Effector memory CD4-positive, alpha-beta T cell (primary cell): ENCODE measurements around the gene SNRPD2.

Experiments
- DNase-seq, 3 donors: peaks; one replicate each; pipeline ENCODE4 v3.0.0-alpha.2; 2020
- H3K27ac ChIP-seq: 2 replicates; pipeline ENCODE4 v1.7.0; 2013; ENCODE audit warnings: mild to moderate bottlenecking, low read length, moderate library complexity; ENCODE audit not compliant: insufficient read depth, poor library complexity, severe bottlenecking
- H3K27me3 ChIP-seq: replicated peaks from 2 replicates; pipeline ENCODE4 v1.7.0; 2013; ENCODE audit warnings: mild to moderate bottlenecking, low read length; ENCODE audit not compliant: insufficient read depth, control insufficient read depth, poor library complexity, severe bottlenecking
- H3K36me3 ChIP-seq: 2 replicates; pipeline ENCODE4 v1.7.0; 2013; ENCODE audit warnings: mild to moderate bottlenecking, low read length, moderate library complexity; ENCODE audit not compliant: control insufficient read depth, insufficient read depth
- H3K4me1 ChIP-seq: 2 replicates; pipeline ENCODE4 v1.7.0; 2013; ENCODE audit warnings: low read length, mild to moderate bottlenecking; ENCODE audit not compliant: control insufficient read depth, insufficient read depth, poor library complexity, severe bottlenecking
- H3K4me3 ChIP-seq: 2 replicates; pipeline ENCODE4 v1.7.0; 2013; ENCODE audit warnings: low read length, low read depth, mild to moderate bottlenecking; ENCODE audit not compliant: insufficient read depth, poor library complexity, severe bottlenecking
- H3K9me3 ChIP-seq: 2 replicates; pipeline ENCODE4 v1.7.0; 2013; ENCODE audit warnings: mild to moderate bottlenecking, low read length, moderate library complexity; ENCODE audit not compliant: control insufficient read depth

SNRPD2 gene

GRCh38 chr19:45676851-45677263, 14.9 kb downstream of the SNRPD2 start:
- H3K4me3 ChIP-seq, result peak overlapping the region; percentile 52
- H3K27ac ChIP-seq, result no peak overlapping the region
- H3K4me1 ChIP-seq, result peaks cover 13% of the 10 kb centered on the region
- H3K9me3 ChIP-seq, result no peaks in the 10 kb centered on the region
- no peaks in the 10 kb centered on the region for H3K27me3 ChIP-seq
- H3K36me3 ChIP-seq, result no peaks in the 10 kb centered on the region
- DNase-seq, result peak; percentile 17 to 41 (median 20)

GRCh38 chr19:45674946-45675345, 16.8 kb downstream of the SNRPD2 start:
- Histone ChIP-seq H3K9me3 (no peaks in the 10 kb centered on the region), H3K4me1 (peaks cover 15% of the 10 kb centered on the region), H3K27ac (no peak overlapping the region), H3K27me3 (peaks cover 14% of the 10 kb centered on the region), H3K4me3 (no peak overlapping the region), H3K36me3 (no peaks in the 10 kb centered on the region)
- no peak for DNase-seq

- H3K27ac ChIP-seq, result no peak overlapping the region
Measured at GRCh38 chr19:45670670-45671453, 20.9 kb downstream of the SNRPD2 start.

GRCh38 chr19:45668342-45668871, 23.3 kb downstream of the SNRPD2 start:
- Histone ChIP-seq H3K9me3 (no peaks in the 10 kb centered on the region), H3K27ac (no peak overlapping the region), H3K4me1 (peaks cover 26% of the 10 kb centered on the region), H3K27me3 (peaks cover 25% of the 10 kb centered on the region), H3K36me3 (no peaks in the 10 kb centered on the region), H3K4me3 (peak overlapping the region; percentile 56)
- peak in 1 of 3 donors; percentile 15 for DNase-seq

More at GRCh38 chr19:45670670-45671453, 20.9 kb downstream of the SNRPD2 start:
- H3K27me3 ChIP-seq, result peaks cover 25% of the 10 kb centered on the region
- no peaks in the 10 kb centered on the region for H3K36me3 ChIP-seq
- H3K9me3 ChIP-seq, result no peaks in the 10 kb centered on the region
- H3K4me1 ChIP-seq, result peaks cover 26% of the 10 kb centered on the region
- peak in 2 of 3 donors; percentile 18 to 45 for DNase-seq
- no peak overlapping the region for H3K4me3 ChIP-seq

- H3K9me3 ChIP-seq, result no peaks in the 10 kb centered on the region
- H3K27me3 ChIP-seq, result peaks cover 25% of the 10 kb centered on the region
- H3K4me3 ChIP-seq, result peak within 1 kb of the TSS; percentile 56
- no peaks in the 10 kb centered on the region for H3K36me3 ChIP-seq
- H3K4me1 ChIP-seq, result peaks cover 26% of the 10 kb centered on the region
- no peak within 1 kb of the TSS for H3K27ac ChIP-seq
- DNase-seq, result peak; percentile 24 to 45 (median 25)
Measured at GRCh38 chr19:45667620-45668341, 24.0 kb downstream of the SNRPD2 start, which contains the start of gene GIPR. Gene GIPR, plus strand, starts transcription at chr19:45668221. Its CDS starts 1,300 bp downstream, at chr19:45669521.

GRCh38 chr19:45664575-45664974, 27.2 kb downstream of the SNRPD2 start:
- peaks cover 20% of the 10 kb centered on the region for H3K4me1 ChIP-seq
- peaks cover 9% of the 10 kb centered on the region for H3K27me3 ChIP-seq
- DNase-seq, result no peak
- H3K9me3 ChIP-seq, result no peaks in the 10 kb centered on the region
- no peak overlapping the region for H3K27ac ChIP-seq
- H3K4me3 ChIP-seq, result no peak overlapping the region
- H3K36me3 ChIP-seq, result no peaks in the 10 kb centered on the region

GRCh38 chr19:45663800-45664199, 28.0 kb downstream of the SNRPD2 start:
- peaks cover 12% of the 10 kb centered on the region for H3K4me1 ChIP-seq
- H3K4me3 ChIP-seq, result no peak overlapping the region
- H3K27ac ChIP-seq, result no peak overlapping the region
- no peaks in the 10 kb centered on the region for H3K36me3 ChIP-seq
- H3K27me3 ChIP-seq, result peaks cover 3% of the 10 kb centered on the region
- no peaks in the 10 kb centered on the region for H3K9me3 ChIP-seq
- no peak for DNase-seq

GRCh38 chr19:45660636-45661035, 31.1 kb downstream of the SNRPD2 start:
- Histone ChIP-seq H3K36me3 (no peaks in the 10 kb centered on the region), H3K27me3 (no peaks in the 10 kb centered on the region), H3K27ac (no peak overlapping the region), H3K9me3 (no peaks in the 10 kb centered on the region), H3K4me1 (no peaks in the 10 kb centered on the region), H3K4me3 (no peak overlapping the region)
- DNase-seq, result no peak

- H3K36me3 ChIP-seq, result no peaks in the 10 kb centered on the region
- no peak overlapping the region for H3K4me3 ChIP-seq
- DNase-seq, result no peak
- H3K27ac ChIP-seq, result no peak overlapping the region
- H3K9me3 ChIP-seq, result no peaks in the 10 kb centered on the region
- no peaks in the 10 kb centered on the region for H3K27me3 ChIP-seq
- H3K4me1 ChIP-seq, result no peaks in the 10 kb centered on the region
Measured at GRCh38 chr19:45659096-45659729, 32.5 kb downstream of the SNRPD2 start.
